ENCODE data around the gene CTSE.
A peak's percentile ranks its signal among the peaks of the same experiment; 100 is the strongest.
"Not testable (repeated sequence)": the region's sequence is repeated elsewhere in the genome, so short reads cannot be mapped to it uniquely, and the experiment has no call there.

The CTSE gene

DNA sequence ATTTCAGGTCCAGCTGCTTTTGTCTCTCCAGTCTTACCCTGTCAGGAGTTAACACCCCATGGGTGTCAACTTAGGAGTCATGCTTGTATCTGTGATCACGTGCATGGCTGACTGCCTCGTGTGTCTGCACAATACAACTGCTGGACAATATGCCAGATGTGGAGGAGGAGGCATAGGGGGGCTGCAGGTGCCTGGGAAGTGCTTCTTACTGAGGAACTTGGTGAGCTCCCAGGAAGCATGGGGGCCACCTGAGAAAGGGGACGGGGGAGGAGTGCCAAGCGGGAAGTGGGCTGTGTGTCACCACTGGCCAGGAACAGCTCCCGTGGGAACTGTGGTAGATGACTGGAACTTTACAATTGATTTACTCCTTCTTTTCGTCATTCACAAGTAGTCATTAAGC, 38.8 kb upstream of the CTSE start:
- TF ChIP-seq, protein P1, sequence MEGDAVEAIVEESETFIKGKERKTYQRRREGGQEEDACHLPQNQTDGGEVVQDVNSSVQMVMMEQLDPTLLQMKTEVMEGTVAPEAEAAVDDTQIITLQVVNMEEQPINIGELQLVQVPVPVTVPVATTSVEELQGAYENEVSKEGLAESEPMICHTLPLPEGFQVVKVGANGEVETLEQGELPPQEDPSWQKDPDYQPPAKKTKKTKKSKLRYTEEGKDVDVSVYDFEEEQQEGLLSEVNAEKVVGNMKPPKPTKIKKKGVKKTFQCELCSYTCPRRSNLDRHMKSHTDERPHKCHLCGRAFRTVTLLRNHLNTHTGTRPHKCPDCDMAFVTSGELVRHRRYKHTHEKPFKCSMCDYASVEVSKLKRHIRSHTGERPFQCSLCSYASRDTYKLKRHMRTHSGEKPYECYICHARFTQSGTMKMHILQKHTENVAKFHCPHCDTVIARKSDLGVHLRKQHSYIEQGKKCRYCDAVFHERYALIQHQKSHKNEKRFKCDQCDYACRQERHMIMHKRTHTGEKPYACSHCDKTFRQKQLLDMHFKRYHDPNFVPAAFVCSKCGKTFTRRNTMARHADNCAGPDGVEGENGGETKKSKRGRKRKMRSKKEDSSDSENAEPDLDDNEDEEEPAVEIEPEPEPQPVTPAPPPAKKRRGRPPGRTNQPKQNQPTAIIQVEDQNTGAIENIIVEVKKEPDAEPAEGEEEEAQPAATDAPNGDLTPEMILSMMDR (IDR thresholded peaks at IDR 0.05; ENCODE audit: low read depth, low read length, missing control alignments): no peak
- DNase-seq (ENCODE audit: low read depth): no peak
- no peak overlapping the region for H3K4me3 ChIP-seq (ENCODE audit: low read depth, low read length)

DNA sequence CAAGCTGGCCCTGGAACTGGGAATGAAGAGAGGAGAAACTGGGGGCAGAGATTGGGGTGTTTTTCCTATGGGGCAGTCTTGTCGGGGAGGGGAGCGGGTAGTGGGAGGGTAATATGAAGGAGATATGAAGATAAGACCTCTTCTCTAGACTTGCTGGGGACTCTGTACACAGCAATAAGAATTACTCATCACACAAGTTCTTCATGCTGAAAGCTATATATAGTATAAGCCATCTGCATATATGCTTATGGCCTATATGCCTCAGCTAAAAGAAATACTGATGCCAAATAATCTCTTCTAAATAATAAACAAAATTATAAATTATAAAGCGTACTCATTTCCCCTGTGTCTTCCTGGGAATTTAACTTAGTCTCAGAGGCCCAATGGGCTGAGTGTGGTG, 37.1 kb upstream of the CTSE start:
- no peak overlapping the region for H3K4me3 ChIP-seq (ENCODE audit: low read depth, low read length)
- TF ChIP-seq, protein P1 (IDR thresholded peaks at IDR 0.05; ENCODE audit: low read depth, low read length, missing control alignments): no peak
- DNase-seq (ENCODE audit: low read depth): no peak

DNA sequence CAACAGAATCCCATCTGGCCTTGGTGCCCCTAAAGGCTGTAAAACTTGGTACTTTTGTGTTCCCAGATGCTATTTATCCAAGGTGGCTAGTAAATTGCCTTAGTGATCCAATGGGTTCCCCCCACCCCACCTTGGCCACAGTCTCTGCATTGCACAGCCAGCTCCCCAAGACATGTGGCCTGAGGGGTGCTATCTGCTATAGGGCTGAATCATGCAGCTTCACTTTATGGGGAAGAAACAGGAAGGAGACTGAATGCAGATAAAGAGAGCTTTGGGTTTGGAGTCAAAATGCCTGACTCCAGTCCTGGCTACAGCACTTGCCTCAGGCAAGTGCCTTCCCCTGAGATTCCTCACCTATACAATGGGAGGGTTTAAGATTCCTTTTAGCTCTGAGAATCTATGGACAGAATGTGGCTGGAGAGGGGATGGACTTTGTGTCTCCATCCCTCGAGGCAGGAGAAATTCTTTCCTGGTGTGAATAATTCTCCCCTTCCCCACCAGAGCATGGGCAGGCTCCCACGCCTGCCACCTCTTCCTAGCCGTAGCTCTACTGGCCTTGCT, 35.7 kb upstream of the CTSE start:
- no peak for DNase-seq (ENCODE audit: low read depth)
- TF ChIP-seq, protein P1 (IDR thresholded peaks at IDR 0.05; ENCODE audit: low read depth, low read length, missing control alignments): no peak
- no peak overlapping the region for H3K4me3 ChIP-seq (ENCODE audit: low read depth, low read length)

DNA sequence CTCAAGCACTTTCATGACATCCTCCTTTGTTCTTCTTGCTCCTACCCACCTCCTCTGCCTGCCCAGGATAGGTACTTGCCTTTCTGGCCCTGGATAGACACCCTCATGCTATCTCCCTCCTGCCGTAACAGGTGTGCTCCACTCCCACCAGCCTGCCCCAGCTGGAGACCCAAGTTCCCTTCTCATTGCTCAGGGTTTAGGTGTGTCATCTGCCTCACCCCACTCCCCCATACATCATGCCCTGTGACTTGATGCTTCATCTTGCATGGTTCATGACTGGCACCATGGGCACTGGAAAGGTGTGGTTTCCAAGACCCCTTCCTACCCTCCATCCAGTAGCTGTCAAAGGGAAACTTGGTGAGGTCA, 35.2 kb upstream of the CTSE start:
- TF ChIP-seq, protein P1 (IDR thresholded peaks at IDR 0.05; ENCODE audit: low read depth, low read length, missing control alignments): no peak
- peak overlapping the region; percentile 21; the same call in 1 of the 2 replicates for H3K4me3 ChIP-seq (ENCODE audit: low read depth, low read length)
- DNase-seq (ENCODE audit: low read depth): no peak

DNA sequence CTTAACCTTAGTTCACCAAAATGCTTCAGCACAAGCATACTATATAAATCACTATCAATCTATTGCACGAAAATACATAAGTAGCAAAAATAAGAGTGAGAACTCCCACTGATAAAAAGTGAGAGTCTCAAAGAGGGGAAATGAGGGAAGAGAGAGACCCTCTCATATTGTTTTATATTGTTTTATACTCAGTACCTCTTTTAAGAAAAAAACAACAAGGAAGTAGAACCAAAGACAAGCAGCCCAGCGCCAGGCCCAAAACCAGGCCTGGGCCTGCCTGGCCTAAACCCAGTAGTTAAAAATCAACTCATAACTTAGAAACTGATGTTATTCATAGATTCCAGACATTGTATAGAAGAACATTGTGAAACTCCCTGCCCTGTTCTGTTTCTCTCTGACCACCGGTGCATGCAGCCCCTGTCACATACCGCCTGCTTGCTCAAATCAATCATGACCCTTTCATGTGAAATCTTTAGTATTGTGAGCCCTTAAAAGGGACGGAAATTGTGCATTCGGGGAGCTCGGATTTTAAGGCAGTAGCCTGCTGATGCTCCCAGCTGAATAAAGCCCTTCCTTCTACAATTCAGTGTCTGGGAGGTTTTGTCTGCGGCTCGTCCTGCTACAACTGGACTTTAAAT, 34.7 kb upstream of the CTSE start:
- DNase-seq (ENCODE audit: low read depth); H3K4me3 ChIP-seq (ENCODE audit: low read depth, low read length): not testable (repeated sequence)

DNA sequence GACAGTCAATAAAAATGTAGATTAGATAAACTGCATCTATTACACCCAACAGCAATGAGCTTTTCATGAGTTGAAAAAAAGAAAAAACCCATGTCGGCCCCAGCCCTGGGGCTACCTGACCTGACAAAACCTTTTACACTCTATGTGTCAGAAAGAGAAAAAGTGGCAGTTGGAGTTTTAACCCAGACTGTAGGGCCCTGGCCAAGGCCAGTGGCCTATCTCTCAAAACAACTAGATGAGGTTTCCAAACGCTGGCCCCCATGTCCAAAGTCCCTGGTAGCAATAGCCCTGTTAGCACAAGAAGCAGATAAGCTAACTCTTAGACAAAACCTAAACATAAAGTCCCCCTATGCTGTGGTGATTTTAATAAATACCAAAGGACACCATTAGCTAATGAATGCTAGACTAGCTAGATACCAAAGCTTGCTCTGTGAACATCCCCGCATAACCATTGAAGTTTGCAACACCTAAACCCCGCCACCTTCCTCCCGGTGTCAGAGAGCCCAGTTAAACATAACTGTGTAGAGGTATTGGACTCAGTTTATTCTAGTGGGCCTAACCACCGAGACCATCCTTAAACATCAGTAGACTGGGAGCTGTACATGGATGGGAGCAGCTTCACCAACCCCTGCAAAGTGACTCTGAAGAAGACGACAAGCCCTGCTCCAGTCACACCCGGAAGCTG, 32.1 kb upstream of the CTSE start:
- H3K4me3 ChIP-seq (ENCODE audit: low read depth, low read length): peak overlapping the region; percentile 57

DNA sequence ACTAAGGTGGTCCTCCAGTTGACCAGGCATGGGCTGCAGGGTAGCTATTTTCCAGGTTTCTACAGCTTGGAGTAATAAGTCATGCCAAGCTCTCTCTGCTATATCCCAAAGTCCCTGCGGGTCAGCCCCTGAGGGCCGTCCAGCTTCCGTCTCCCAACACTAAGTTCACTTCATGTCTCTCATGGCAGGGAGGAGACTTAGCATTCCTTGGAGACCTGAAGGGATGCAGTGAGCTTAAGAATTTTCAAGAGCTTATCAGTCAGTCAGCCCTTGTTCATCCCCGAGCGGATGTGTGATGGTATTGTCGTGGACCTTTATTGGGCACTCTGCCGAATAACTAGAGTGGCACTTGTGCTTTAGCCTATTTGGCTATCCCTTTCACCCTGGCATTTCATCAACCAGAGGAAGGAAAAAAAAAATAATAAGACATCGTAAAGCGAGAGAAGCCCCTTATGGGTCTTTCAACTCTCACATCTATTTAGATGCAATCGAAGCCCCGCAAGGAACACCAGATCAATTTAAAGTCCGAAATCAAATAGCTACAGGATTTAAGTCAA, 31.5 kb upstream of the CTSE start:
- DNase-seq (ENCODE audit: low read depth): not testable (repeated sequence)
- H3K4me3 ChIP-seq (ENCODE audit: low read depth, low read length): peak overlapping the region; percentile 57

More for the DNA sequence above, 32.1 kb upstream of the CTSE start:
- DNase-seq (ENCODE audit: low read depth): not testable (repeated sequence)

DNA sequence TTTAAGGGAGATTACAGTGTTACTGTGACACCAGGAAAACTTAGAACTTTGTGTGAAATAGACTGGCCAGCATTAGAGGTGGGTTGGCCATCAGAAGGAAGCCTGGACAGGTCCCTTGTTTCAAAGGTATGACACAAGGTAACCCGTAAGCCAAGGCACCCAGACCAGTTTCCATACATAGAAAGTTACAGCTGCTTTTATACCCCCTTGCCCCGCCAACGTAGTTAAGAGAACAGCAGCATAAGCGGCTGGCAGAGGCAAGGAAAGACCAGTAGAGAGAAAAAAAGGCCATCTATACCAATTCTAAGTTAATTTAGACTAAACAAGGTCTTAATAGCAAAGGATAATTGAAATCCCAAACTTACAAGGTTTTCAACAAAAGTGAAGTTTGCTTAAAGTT, 29.9 kb upstream of the CTSE start:
- peak overlapping the region; percentile 81 for H3K4me3 ChIP-seq (ENCODE audit: low read depth, low read length)
- not testable (repeated sequence) for DNase-seq (ENCODE audit: low read depth)

DNA sequence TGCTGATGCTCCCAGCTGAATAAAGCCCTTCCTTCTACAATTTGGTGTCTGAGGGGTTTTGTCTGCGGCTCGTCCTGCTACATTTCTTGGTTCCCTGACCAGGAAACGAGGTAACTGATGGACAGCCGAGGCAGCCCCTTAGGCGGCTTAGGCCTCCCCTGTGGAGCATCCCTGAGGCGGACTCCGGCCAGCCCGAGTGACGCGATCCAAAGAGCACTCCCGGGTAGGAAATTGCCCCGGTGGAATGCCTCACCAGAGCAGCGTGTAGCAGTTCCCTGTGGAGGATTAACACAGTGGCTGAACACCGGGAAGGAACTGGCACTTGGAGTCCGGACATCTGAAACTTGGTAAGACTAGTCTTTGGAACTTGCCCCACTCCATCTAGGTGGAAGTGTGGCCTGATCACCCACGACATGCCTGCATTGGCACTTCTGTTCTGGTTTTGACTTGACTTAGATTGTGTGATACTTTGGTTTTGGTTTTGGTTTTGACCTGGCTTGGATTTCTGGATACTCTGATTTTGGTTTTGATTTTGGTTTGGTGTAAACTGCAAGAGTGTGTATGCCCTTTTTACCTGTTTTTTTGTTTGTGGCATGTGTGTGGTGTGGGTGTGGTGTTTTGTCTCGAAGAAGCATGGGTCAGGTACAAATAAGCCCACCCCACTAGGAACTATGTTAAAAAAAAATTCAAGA, 29.4 kb upstream of the CTSE start, which contains the start of gene RHEX:
Gene RHEX (plus strand): TSS at position 255 of the 692 bp plus-strand sequence. CDS start 44,656 bp downstream, outside the sequence.
- peak within 1 kb of the TSS; percentile 81 for H3K4me3 ChIP-seq (ENCODE audit: low read depth, low read length)

DNA sequence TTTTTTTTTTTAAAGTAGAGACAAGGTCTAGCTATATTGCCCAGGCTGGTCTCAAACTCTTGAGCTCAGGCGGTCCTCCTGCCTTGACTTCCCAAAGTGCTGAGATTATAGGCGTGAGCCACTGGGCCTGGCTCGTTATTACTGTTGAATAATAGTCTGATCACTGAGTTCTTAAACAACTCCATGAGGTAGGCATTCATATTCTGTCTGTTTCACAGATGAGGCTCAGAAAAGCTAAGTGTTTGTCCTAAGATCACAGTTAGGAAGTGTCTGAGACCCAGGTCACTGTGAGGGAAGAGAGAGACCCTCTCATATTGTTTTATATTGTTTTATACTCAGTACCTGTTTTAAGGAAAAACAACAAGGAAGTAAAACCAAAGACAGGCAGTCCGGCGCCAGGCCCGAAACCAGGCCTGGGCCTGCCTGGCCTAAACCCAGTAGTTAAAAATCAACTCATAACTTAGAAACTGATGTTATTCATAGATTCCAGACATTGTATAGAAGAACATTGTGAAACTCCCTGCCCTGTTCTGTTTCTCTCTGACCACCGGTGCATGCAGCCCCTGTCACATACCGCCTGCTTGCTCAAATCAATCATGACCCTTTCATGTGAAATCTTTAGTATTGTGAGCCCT, 28.7 kb upstream of the CTSE start:
- H3K4me3 ChIP-seq (ENCODE audit: low read depth, low read length): peak overlapping the region; percentile 81
- not testable (repeated sequence) for DNase-seq (ENCODE audit: low read depth)

More for the DNA sequence above, 29.4 kb upstream of the CTSE start, which contains the start of gene RHEX:
- not testable (repeated sequence) for DNase-seq (ENCODE audit: low read depth)

All from GM12864 (cell line).